Endothelial cell of umbilical vein (primary cell): ENCODE data around the gene NCK2.

ENCODE experiments used
- CTCF ChIP-seq, 2 donors: IDR thresholded peaks; 1 replicate in 1 of 2; 2 replicates in 1 of 2; pipeline ENCODE4 v1.5.1; 2011; ENCODE audit warnings: low read length in 2 of 2, mild to moderate bottlenecking in 2 of 2, moderate library complexity in 2 of 2, control low read depth in 1 of 2, inconsistent platforms in 1 of 2, low read depth in 1 of 2; ENCODE audit not compliant: insufficient read depth in 1 of 2; ENCODE audit errors: extremely low read depth in 1 of 2
- EZH2 ChIP-seq: IDR thresholded peaks from 2 replicates; pipeline ENCODE4 v1.6.1; 2012; ENCODE audit warnings: borderline replicate concordance, low read depth, mild to moderate bottlenecking, moderate library complexity, low read length, inconsistent platforms; ENCODE audit not compliant: severe bottlenecking
- MAX ChIP-seq: IDR thresholded peaks from 2 replicates; pipeline ENCODE4 v1.6.1; 2011; ENCODE audit not compliant: insufficient read depth, insufficient read length
- MYC ChIP-seq: IDR thresholded peaks from one replicate; pipeline ENCODE4 v1.6.1; 2011; ENCODE audit warnings: mild to moderate bottlenecking, low read depth, low read length
- POLR2A ChIP-seq: IDR thresholded peaks from 2 replicates; pipeline ENCODE4 v1.6.1; 2012; ENCODE audit warnings: low read depth, mild to moderate bottlenecking, control low read depth, low read length
- POLR2AphosphoS5 ChIP-seq: IDR thresholded peaks from 2 replicates; pipeline ENCODE4 v1.6.1; 2012; ENCODE audit warnings: low read depth, mild to moderate bottlenecking, control low read depth, low read length, moderate library complexity; ENCODE audit not compliant: insufficient read depth

GRCh38 chr2:105803773-105804172, 59.1 kb downstream of the NCK2 start:
- TF ChIP-seq CTCF (IDR thresholded peaks at IDR 0.05; ENCODE audit: extremely low read depth in 1 of 2, insufficient read depth in 1 of 2, low read depth in 1 of 2, low read length in 2 of 2): no peak
- TF ChIP-seq POLR2AphosphoS5: no peak
- TF ChIP-seq MYC: no peak
- no peak for TF ChIP-seq MAX
- TF ChIP-seq POLR2A: no peak
- no peak for TF ChIP-seq EZH2
